DOHH2 (cell line): Measurements from ENCODE around the gene FLRT1.

Source experiments
- EZH2phosphoT487 ChIP-seq: fragments of 200-600 bp; sonication (generic); IDR thresholded peaks from 2 replicates; pipeline ENCODE4 v1.6.1; 2017; ENCODE audit warnings: borderline replicate concordance, mild to moderate bottlenecking, antibody characterized with exemption, low read length, moderate library complexity, mixed read lengths
- TF ChIP-seq, protein P1 (sequence below): fragments of 200-600 bp; sonication (generic); IDR thresholded peaks from one replicate; pipeline ENCODE4 v1.5.1; 2014; ENCODE audit warnings: antibody characterized with exemption, mild to moderate bottlenecking, low read depth, low read length; ENCODE audit not compliant: poor library complexity, severe bottlenecking

DNA sequence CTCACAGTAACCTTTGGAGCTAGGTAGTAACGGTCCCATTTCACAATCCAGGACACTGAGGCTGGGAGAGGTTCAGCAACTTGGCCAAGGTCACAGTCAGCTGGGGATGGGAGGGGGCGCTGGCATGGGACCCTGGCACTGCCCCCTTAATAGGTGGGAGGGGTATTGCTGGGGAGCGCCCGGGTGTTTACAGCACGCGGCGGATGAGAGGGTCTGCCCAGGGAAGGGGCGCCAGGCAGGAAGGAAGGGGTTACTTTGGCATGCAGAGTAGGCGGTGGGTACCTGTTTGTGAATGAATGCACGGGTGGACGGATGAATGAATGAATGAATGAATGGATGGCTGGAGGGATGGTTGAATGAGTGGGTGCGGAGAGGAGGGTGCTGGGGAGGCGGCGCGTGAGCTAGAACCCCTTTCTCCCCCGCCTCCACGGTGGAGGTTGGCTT lies 628 bp upstream of the FLRT1 start:
- TF ChIP-seq, protein P1, sequence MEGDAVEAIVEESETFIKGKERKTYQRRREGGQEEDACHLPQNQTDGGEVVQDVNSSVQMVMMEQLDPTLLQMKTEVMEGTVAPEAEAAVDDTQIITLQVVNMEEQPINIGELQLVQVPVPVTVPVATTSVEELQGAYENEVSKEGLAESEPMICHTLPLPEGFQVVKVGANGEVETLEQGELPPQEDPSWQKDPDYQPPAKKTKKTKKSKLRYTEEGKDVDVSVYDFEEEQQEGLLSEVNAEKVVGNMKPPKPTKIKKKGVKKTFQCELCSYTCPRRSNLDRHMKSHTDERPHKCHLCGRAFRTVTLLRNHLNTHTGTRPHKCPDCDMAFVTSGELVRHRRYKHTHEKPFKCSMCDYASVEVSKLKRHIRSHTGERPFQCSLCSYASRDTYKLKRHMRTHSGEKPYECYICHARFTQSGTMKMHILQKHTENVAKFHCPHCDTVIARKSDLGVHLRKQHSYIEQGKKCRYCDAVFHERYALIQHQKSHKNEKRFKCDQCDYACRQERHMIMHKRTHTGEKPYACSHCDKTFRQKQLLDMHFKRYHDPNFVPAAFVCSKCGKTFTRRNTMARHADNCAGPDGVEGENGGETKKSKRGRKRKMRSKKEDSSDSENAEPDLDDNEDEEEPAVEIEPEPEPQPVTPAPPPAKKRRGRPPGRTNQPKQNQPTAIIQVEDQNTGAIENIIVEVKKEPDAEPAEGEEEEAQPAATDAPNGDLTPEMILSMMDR, result no peak
- TF ChIP-seq EZH2phosphoT487, result no peak
